HG03196 (cell line): ENCODE results near the gene ARMH1.
"Not testable (repeated sequence)": the region's sequence is repeated elsewhere in the genome, so short reads cannot be mapped to it uniquely, and the experiment has no call there.

Experiments used
- ATAC-seq: cut with Tn5 transposase; IDR thresholded peaks from one replicate; pipeline ENCODE4 v1.9.1; 2021; ENCODE audit not compliant: unreplicated experiment

The ARMH1 gene

GRCh38 chr1:44664730-44665370 is 9.7 kb upstream of the ARMH1 start:
- no peak for ATAC-seq

- not testable (repeated sequence) for ATAC-seq
Measured at GRCh38 chr1:44666719-44667118, 7.8 kb upstream of the ARMH1 start.

GRCh38 chr1:44670751-44671640 is 3.5 kb upstream of the ARMH1 start:
- ATAC-seq = no peak

- ATAC-seq = no peak
Measured at GRCh38 chr1:44672254-44672955, 2.1 kb upstream of the ARMH1 start.

- no peak for ATAC-seq
Measured at GRCh38 chr1:44672961-44673674, 1.4 kb upstream of the ARMH1 start.

- ATAC-seq = peak; percentile 2
Measured at GRCh38 chr1:44673675-44674112, 820 bp upstream of the ARMH1 start.

- no peak for ATAC-seq
Measured at GRCh38 chr1:44675186-44675585, 672 bp downstream of the ARMH1 start.

- ATAC-seq = no peak
Measured at GRCh38 chr1:44676484-44677200, 2.1 kb downstream of the ARMH1 start.

GRCh38 chr1:44677201-44677766 is 2.8 kb downstream of the ARMH1 start:
- ATAC-seq = no peak

GRCh38 chr1:44678120-44678519 is 3.6 kb downstream of the ARMH1 start:
- no peak for ATAC-seq

GRCh38 chr1:44678626-44679025 is 4.1 kb downstream of the ARMH1 start:
- no peak for ATAC-seq

GRCh38 chr1:44679468-44679867 is 5.0 kb downstream of the ARMH1 start:
- no peak for ATAC-seq

GRCh38 chr1:44681905-44682882 is 7.7 kb downstream of the ARMH1 start:
- no peak for ATAC-seq

GRCh38 chr1:44682883-44683265 is 8.4 kb downstream of the ARMH1 start:
- ATAC-seq = no peak

- ATAC-seq = peak; percentile 53
Measured at GRCh38 chr1:44684525-44684924, 10.0 kb downstream of the ARMH1 start.

- no peak for ATAC-seq
Measured at GRCh38 chr1:44685218-44685617, 10.7 kb downstream of the ARMH1 start.

GRCh38 chr1:44685881-44686280 is 11.4 kb downstream of the ARMH1 start:
- ATAC-seq = no peak

- ATAC-seq = no peak
Measured at GRCh38 chr1:44688760-44689446, 14.4 kb downstream of the ARMH1 start.

GRCh38 chr1:44689447-44689765 is 14.9 kb downstream of the ARMH1 start:
- ATAC-seq = no peak
